Endothelial cell (in vitro differentiated cells): Measurements from ENCODE around the gene IL1RAP. TPM values are rescaled to one million over a fixed set of nuclear protein-coding genes. Genes with fewer than 3 reads are reported as not detected.

ENCODE experiments used
- DNase-seq: peaks from one replicate; pipeline ENCODE4 v3.0.0; 2021; ENCODE audit warnings: low spot score
- H3K27ac Mint-ChIP-seq: one replicate; pipeline ENCODE4 v1.8.0; 2021; ENCODE audit warnings: mixed read lengths, inconsistent platforms; ENCODE audit not compliant: unreplicated experiment
- H3K27me3 Mint-ChIP-seq: one replicate; pipeline ENCODE4 v1.8.0; 2021; ENCODE audit warnings: mild to moderate bottlenecking, moderate library complexity, mixed read lengths, inconsistent platforms; ENCODE audit not compliant: unreplicated experiment
- H3K36me3 Mint-ChIP-seq: one replicate; pipeline ENCODE4 v1.8.0; 2021; ENCODE audit warnings: mild to moderate bottlenecking, low read depth, mixed read lengths, inconsistent platforms; ENCODE audit not compliant: unreplicated experiment
- H3K4me1 Mint-ChIP-seq: one replicate; pipeline ENCODE4 v1.8.0; 2021; ENCODE audit warnings: mild to moderate bottlenecking, mixed read lengths, inconsistent platforms; ENCODE audit not compliant: unreplicated experiment
- H3K4me3 Mint-ChIP-seq: one replicate; pipeline ENCODE4 v1.8.0; 2021; ENCODE audit warnings: mild to moderate bottlenecking, mixed read lengths, inconsistent platforms; ENCODE audit not compliant: unreplicated experiment
- H3K9me3 Mint-ChIP-seq: one replicate; pipeline ENCODE4 v1.8.0; 2021; ENCODE audit warnings: mixed read lengths, inconsistent platforms; ENCODE audit not compliant: unreplicated experiment
- total RNA-seq: library from RNA; stranded (reverse); fragmentation: NEBNext Ultra II Directional; extraction: Animal tissue kit (Norgen Biotek cat#: 25700); gene quantifications from one replicate; pipeline ENCODE4 v1.2.1, GENCODE V29; 2021; ENCODE audit not compliant: unreplicated experiment
- TF ChIP-seq, protein P1 (sequence below): fragments of 200-600 bp; sonication (generic); IDR thresholded peaks from one replicate; pipeline ENCODE4 v1.5.0; 2021; ENCODE audit warnings: antibody characterized with exemption; ENCODE audit not compliant: unreplicated experiment

IL1RAP gene
- total RNA-seq, 1 donor from 2014 or later: 7.7 TPM

DNA sequence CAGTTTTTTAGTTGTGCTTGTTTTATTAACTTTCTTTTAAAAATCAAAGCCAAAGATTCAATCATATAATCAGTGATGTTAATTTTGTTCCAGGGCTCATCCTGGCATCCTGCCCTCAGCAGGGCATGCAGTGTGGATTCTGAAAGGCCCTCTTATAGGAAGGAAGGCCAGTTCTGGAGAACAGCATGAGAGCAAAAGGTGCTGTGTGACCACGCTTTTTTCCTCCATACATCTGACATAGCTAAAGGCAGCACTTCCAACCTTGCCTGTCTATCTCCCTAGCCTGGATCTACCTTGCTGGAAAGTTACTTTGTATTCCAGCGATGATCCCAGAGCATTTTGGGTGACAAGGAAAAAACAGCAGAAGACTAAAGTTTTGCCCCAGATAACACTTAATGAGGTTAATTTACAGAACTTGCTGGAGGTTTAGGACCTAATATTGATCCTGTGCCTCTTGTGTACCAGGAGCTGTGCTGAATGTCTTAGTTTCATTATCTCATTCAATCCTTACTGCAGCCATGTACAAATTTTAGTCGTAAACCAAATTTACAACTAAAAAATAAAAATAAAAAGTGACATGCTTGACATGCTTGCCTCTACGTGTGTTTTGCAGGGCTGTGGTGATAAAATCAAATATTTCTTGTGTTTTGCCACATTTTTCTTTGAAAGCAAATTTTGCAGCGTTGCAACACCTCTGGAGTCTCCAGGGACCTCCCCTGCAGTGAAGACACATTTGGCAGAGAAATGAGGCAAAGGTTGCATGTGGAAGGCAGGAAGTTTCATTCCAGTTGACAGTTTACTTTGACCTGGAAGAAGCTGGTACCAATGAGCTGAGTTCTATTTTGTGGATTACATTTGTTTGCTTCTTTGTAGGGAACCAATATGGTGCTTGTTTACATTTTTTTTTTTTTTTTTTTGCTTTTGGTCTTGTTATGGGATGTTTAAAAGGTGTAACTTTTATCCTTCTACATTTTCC lies 13.2 kb downstream of the IL1RAP start:
- peaks cover 10% of the 10 kb centered on the region for H3K4me1 Mint-ChIP-seq
- H3K9me3 Mint-ChIP-seq: no peaks in the 10 kb centered on the region
- H3K27me3 Mint-ChIP-seq: no peaks in the 10 kb centered on the region
- H3K4me3 Mint-ChIP-seq: no peak overlapping the region
- H3K27ac Mint-ChIP-seq: no peak overlapping the region
- DNase-seq: no peak
- H3K36me3 Mint-ChIP-seq: no peaks in the 10 kb centered on the region
- TF ChIP-seq, protein P1, sequence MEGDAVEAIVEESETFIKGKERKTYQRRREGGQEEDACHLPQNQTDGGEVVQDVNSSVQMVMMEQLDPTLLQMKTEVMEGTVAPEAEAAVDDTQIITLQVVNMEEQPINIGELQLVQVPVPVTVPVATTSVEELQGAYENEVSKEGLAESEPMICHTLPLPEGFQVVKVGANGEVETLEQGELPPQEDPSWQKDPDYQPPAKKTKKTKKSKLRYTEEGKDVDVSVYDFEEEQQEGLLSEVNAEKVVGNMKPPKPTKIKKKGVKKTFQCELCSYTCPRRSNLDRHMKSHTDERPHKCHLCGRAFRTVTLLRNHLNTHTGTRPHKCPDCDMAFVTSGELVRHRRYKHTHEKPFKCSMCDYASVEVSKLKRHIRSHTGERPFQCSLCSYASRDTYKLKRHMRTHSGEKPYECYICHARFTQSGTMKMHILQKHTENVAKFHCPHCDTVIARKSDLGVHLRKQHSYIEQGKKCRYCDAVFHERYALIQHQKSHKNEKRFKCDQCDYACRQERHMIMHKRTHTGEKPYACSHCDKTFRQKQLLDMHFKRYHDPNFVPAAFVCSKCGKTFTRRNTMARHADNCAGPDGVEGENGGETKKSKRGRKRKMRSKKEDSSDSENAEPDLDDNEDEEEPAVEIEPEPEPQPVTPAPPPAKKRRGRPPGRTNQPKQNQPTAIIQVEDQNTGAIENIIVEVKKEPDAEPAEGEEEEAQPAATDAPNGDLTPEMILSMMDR: no peak

DNA sequence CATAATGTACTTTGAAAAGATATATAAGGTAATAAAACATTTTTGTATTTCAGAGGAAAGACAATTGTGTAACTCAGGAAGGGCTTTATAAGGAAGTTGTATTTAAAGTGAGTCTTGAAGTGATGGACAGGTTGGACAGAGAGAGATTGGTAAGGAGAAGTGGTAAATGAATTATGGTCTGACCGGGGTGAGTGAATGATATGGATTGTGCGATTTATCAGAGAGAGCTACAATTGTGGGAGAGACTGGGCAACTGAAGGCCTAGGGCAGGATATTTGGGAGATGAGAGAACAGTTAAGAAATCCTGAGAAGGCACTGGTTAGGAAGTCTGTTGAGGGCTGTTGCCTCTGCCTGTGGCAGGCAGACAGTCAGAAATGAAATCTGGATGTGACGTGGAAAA lies 14.8 kb downstream of the IL1RAP start:
- Mint-ChIP-seq H3K4me1 (peaks cover 18% of the 10 kb centered on the region), H3K4me3 (no peak overlapping the region), H3K9me3 (no peaks in the 10 kb centered on the region), H3K27me3 (no peaks in the 10 kb centered on the region), H3K36me3 (no peaks in the 10 kb centered on the region), H3K27ac (no peak overlapping the region)
- DNase-seq: no peak
- TF ChIP-seq, protein P1: no peak

DNA sequence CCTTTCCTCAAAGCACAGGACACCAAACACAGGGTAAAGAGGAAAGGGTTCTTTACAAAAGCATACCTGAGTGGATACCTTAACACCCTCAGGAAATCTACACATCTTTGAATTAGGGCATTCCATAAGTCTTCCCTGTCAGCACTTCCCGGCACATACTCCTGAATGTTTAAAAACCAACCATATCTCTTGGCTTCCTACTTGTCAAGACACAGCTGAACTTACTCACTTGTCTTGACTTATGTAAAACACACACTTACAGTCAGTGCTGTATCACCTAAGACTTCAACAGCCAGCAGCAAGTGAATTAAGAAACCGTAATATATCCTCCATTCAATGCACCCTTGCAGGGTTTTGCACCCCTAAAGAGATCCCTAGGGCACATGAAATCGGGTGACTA lies 17.5 kb downstream of the IL1RAP start:
- Mint-ChIP-seq H3K9me3 (no peaks in the 10 kb centered on the region), H3K4me1 (peaks cover 18% of the 10 kb centered on the region), H3K4me3 (no peak overlapping the region), H3K27ac (no peak overlapping the region), H3K36me3 (no peaks in the 10 kb centered on the region), H3K27me3 (no peaks in the 10 kb centered on the region)
- no peak for DNase-seq
- TF ChIP-seq, protein P1: no peak

DNA sequence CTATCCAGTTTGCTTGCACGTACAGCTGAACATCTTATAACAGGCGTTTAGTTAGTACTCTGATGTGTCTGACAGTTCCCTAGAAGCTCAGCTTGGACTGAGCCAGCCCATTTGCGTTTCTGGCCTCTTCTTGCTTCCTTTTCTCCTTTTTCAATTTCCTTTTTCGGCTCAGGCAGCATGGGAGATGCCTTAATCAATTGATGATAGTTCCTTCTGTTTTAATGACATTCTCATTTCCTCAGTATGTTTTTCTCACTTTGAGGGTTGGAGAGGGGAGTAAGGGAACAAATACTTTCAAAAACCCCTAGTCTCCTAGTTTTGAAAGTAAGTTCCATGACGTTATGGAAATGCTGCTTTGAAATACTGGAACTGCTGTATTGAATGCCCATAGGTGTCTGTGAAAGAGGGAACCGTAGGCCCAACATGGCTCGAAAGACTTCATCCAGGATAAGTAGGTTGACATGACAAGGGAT lies 18.9 kb downstream of the IL1RAP start:
- TF ChIP-seq, protein P1: no peak
- no peak for DNase-seq
- no peak overlapping the region for H3K4me3 Mint-ChIP-seq
- H3K36me3 Mint-ChIP-seq: no peaks in the 10 kb centered on the region
- peaks cover 18% of the 10 kb centered on the region for H3K4me1 Mint-ChIP-seq
- no peaks in the 10 kb centered on the region for H3K9me3 Mint-ChIP-seq
- no peak overlapping the region for H3K27ac Mint-ChIP-seq
- no peaks in the 10 kb centered on the region for H3K27me3 Mint-ChIP-seq
